NCI-H2107 treated with DMSO at 0.1 percent for 48 hours (cell line): Measurements from ENCODE around the gene EVL.

Experiments used
- DNase-seq: peaks from one replicate; lab custom pipeline; 2025; ENCODE audit not compliant: unreplicated experiment; lab: John Stamatoyannopoulos, UW

Gene EVL

DNA sequence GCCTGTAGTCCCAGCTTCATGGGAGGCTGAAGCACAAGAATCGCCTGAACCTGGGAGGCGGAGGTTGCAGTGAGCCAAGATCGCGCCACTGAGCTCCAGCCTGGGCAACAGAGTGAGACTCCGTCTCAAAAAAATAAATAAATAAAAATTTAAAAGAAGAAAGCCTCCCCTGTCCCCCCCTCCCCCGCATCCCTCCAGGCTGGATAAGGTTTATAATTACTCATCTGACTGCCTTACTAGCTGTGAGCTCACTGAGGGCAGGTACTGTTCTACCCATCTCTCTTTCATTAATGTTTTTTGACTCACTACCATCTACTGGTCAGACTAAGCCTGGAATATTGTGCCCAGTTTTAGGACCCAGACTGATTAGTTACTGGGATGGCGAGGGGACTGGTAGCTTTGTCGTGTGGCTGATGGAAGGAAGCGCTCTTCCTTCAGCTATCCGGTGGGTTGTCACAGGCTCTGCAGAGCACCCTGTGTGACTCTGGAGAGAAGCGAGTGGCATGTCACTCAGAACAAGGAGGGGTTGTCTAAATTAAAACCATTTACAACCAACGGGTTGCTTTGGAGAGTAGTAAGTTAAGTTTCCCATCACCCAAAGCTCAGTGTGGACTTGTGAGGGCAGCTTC lies 16.9 kb downstream of the EVL start:
- DNase-seq: no peak

DNA sequence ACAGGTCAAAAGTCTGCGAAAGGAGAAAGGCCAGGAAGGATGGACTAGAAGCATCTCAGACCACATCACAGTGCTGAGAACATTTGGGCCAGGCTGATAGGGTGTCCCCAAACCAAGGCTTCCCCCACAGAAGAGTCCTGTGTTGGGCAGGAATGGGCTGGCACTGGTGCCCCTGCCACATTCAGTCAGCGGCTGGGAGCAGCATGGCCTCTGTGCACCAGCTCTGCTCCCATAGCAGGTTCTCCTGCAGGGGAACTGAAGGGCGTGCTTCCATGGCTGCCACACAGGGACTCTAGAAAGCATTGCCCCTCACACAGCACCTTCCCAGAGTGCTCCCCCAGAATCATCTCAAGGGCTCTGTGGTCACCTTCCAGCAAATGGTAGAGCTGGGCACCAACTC lies 17.5 kb downstream of the EVL start:
- DNase-seq: no peak

DNA sequence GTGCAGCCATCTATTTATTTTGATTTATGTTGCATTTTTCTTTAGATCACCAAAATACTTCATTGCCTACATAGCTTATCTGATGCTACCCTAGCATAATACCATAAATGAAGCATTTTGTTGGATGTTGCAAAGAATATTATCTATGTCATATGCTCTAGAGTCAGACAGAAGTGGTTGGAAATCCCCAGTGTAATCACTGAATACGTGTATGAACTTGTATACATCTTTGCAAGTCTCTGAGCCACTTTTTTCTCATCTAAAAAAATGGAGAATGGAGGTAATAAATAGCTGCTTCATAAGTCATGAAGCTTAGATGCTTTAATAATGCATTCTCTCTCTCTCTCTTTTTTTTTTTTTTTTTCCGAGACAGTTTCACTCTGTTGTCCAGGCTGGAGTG lies 18.5 kb downstream of the EVL start:
- no peak for DNase-seq

DNA sequence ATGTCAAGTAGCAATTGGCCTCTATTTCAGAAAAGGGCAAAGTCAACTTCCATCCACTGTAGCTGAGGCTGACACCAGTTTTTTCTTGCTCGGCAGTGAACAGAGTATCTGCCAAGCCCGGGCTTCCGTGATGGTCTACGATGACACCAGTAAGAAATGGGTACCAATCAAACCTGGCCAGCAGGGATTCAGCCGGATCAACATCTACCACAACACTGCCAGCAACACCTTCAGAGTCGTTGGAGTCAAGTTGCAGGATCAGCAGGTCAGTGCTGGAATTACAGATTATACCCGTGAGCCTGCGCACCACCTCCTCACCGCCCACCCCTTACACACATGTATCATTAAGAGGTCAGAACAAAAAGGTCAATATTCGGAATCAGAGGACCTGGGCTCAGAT lies 19.4 kb downstream of the EVL start:
- DNase-seq: no peak

DNA sequence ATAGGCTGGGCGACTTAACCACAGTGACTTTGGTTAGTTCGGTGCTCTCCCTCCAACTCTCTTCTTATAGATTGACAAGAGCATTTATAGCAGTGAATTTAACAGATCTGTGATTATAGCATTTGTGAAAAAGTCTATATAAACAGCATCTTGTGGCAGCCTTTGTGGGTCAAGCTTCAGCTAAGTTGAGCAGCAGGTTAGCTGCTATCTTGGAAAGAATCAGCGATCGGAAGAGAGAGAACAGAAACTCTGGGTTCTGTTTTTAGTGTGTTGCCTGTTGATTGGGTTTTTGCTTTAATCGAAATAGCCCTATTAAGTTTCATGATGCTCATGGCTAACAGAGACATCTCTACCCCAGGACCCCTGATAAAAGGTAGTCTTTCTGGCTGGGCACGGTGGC lies 20.2 kb downstream of the EVL start:
- no peak for DNase-seq

DNA sequence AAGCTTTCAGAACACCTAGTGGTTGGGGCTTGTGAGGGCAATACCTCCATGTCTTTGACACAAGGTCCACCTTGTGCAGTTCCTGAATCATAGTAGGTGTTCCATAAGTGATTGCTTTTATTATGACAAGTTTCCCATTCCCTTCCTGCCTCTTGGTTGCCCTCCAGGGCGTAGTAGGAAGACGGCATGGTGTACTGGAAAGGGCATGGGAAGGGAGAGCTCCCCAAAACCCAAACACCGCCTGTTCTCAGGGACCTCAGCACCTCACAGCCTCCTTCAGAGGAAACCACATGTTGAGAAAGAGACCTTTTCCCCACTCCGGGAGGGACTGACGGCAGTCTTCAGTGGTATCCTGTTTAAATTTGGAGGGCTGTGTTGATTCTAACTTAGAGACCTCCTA lies 21.1 kb downstream of the EVL start:
- DNase-seq: no peak

DNA sequence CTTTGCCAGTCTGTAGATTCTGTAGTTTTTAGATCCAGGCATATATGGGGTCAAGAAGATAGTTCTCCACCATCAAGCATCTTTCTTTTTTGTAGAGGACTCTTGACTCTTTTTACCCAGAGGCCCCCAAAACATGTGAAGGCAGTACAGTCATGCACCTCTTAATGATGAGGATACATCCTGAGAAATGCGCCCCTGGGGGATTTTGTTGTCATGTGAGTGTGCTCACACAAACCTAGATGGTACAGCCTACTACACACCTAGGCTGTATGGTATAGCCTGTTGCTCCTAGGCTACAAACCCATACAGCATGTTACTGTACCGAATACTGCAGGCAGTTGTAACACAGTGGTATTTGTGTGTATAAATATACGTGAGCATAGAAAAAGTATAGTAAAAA lies 23.0 kb downstream of the EVL start:
- DNase-seq: no peak

DNA sequence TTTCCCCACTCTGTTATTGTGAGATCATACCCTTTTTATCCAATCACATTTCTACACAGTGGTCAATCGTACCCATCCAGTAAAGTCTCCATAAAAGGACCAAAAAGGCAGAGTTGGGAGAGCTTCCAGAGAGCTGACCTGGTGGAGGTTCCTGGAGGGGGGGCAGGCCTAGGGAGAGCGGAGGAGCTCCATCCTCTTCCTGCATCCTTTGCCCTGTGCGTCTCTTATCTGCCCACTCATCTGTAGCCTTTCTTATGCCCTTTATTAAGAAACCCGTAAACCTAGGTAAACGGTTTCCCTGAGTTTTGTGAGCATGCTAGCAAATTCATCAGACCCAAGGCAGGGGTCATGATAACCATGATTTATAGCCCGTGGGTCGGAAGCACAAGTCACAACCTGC lies 26.2 kb downstream of the EVL start:
- DNase-seq: no peak

DNA sequence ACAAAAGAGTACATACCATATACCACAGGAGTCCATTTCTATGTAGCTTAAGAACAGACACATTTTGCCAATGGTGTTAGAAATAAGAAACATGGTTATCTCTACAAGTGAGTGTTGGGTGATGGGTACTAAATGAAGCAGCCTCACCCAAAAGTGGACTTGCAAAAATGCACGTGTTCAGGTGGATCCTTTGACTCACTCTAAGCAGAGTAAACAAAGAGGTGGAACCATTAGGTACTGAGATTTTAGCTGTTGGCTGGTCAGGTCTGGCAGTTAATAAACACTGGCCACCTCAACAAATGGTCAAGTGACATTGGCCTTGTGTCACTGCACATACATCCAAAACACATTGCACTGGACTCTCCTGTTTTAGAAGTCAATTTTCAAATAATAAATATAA lies 27.6 kb downstream of the EVL start:
- DNase-seq: no peak

DNA sequence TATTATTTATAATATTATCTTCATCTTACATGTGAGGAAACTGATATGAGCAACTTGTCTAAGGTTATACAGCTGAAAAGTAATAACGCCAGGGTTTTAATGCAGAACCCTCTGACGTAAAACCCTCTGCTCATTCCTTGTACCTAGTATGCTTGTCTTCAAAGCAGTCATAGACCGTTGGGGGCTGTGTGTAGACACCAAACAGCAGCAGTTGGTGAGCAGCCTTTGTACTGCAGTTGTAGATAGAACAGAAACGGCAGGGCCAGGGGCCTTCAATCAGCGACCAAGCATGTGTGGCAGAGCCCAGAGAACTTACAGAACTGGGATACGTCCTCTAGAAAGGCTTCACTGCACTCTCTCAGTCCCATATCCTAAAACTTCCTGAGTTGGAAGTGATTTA lies 28.1 kb downstream of the EVL start:
- no peak for DNase-seq

DNA sequence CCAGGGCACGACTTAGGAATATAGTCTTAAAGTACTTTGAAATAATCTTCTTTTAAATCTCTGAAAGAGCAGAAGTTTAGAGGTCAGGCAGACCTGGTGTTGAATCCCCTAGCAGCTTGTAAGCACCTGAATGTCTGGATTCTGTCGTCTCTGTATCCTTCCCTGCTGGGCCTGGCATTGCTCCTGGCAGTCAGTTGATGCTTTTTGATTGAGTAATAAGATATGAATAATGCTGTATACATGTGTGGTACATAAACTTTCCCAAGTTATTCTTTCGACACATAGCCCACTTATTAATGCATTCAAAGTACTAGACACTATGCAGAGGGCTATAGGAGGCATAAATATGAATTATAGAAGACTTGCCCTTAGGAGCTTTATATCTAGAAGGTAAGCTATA lies 31.4 kb downstream of the EVL start:
- DNase-seq: no peak

DNA sequence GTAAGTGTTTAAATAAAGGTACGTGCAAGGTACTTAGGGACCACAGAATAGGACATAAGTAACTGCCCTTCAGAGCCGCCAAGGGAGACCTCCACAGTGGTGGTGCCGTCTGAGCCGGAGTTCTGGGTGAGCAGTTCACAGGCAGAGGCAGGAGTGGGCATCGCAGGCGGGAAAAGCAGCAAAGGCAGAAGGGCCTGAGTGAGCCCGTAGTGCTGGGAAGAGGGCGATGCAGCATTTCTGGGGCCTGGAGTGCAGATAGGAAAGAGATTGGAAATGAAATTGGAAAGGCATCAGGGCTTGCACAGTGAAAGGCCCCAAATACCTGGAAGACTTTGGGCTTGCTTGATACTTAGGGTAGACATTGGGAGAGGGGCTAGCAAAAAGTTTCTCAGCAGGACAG lies 32.9 kb downstream of the EVL start:
- DNase-seq: no peak

DNA sequence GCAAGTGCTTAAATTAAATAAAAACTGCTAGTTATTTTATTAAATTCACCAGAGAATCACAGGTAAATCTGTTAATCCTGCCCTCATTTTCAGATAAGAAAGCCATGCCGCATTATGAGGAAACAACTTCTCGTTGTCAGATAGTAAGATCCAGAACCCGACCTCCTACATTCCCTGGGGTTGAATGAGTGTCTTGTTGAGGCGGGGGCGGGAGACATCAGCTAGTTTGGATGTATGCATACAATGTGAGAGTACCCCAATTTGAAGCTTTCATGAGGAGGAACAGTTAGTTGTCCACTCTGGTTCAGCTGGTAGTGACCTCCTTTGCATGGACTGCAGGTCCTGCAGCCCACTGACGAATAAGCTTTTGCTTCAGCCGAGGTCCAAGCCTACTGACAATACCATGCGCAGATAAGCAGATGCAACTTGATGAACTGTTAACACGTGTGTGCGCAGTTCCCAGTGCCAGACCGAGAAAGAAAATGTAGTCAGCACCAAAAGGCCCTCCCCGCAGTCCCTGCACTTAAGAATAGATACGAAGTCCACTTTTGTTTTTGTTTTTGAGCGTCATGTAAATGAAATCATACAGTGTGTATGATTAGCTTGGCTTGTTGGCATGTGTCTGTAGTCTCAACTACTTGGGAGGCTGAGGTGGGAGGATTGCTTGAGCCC lies 34.9 kb downstream of the EVL start:
- DNase-seq: no peak

DNA sequence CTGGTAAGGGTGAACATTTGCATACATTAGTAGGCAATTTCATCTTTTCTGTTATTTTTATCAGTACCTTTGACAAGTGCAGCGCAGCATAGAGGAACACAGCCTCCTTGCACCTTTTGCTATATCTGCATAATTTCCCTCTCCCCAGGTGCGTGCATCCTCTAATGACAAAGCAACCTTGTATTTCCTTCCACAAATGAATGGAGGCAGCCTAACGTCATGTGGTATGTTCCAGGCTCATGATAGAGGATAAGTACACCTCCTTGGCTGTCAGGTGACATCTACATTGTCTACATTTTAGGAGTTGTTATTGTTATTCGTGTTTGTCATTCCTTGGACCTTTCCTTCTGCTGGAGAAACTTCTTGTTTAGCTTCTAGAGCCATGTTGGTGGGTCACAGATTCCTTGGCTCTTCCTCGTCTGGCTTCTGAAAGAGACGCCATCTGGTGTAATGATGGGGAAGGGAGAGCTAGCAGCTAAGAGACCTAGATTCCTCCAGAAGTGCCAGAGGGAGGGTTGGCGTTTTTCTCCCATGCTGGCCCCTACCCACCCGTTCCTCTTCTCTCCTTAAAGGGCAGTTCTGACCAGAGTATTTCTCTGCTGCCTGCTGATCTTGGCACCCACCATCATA lies 37.0 kb downstream of the EVL start:
- DNase-seq: no peak

DNA sequence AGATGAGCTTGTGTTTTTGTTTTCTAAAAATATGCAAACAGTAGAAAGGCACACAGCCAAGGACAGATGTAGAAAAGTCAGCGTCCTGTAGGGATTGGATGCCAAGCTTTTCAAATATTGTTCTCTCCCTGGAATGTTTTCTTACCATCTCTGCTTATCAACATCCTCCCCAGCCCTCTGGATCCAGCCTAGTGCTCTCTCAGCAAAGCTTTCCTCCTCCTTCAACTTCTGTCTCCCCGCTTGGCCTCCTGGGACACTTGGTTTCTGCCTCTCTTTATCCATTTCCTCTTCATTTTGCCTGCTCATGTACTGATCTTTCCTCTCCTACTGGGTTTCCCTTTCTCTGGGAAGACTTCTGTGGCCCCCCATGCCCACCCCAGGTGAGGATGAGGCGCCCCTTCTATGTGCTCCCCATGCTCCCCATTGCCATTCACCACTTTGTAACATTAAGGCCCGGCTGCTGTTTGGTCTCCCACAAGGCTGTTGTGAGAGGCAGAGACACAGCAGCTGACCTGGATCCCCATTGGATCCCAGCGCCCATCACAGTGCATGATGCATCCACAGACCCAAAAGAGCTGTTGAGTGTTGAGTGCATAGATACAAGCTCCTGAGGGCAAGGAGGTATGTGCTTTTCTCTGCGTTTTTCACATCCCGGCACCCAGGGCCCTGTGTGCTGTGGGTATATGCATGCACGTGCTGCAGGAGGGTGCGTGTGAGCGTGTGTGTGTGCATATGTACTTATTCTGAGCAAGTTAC lies 38.2 kb downstream of the EVL start:
- DNase-seq: no peak

DNA sequence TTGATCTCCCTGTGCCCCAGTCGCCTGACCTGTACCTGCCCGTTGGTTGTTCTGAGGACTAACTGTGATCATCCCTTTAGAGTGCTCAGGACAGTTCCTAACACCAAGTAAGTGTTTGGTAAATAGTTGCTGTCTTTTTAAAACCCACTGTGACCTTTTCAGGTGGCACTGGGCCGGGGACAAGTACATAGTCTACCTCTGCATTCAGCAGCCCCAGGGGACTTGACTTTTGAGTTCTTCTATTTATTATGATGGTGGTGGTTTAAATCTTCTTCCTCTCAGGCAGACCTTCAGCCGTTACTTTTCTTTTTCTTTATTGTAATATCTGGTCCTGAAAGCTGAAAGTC lies 38.8 kb downstream of the EVL start:
- DNase-seq: no peak

DNA sequence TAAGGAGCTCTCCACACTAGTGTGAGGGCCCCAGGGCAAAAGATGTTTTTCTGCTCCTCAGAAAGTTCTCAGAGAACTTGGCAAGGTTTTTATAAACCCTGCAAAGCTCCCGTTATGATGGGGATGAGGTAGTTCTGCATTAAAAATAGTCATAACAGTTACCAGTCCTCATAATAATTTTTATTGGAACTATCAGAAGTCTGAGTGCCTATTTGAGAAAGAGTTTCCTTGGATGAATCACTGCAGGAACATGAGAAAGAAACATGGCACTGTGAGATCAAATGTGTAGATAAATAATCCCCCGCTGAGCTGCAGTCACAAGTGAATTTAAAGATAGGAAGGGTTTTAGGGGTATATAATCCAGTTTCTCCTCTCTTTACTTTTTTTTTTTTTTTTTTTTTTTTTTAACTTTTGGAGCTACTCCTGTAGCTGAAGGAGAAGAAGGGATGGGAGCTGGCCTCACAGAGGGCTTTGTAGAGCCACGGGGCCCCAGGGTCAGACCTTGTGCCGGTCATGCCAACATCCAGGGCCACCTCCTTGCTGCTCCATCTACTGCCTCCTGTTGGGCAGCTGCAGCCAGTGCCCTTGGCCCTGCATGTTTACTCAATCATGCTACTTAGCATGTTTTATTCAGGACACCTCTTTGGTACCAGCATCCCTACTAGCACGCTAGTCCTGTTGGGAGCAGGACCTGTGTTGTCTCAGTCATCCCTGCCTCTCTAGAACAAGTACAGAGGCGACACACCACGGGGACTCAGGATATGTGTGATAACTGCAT lies 39.5 kb downstream of the EVL start:
- DNase-seq: no peak

DNA sequence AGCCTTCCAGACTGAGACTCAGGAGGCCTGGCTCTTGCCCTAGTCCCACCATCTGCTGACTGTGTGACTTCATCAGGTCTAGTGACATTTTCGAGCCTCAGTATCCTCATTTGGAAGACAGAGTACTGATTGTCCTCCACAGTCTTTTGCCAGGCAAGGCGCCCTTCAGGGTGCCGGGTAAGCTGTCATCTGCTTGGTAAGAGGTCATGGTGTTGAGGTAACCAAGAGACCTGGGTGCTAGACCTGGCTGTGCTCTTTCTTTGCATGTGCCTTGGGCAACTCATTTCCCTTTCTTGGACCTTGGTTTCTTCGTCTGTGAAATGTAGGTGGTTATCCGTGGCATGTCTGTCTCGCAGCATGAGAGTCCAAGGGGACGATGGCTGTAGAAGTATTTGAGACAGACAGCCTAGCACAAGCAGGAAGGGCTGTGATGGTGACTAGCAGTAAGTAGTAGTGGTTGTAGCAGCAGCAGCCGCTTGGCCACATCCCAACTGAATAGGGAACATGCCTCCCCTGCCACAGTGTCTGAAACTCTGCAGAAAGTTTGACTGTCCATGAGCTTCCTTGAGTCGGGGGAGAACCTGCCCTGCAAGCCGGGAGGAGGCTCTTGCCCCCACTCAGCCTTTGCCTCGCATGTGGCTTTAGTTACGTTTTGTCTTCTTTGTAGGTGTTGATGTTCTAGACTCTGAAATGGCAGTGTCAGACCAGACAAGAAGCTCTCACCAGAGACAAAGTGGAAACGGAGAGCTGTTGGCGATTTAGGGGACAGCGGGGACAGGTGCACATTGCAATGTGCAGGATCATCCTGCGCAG lies 40.3 kb downstream of the EVL start:
- no peak for DNase-seq

DNA sequence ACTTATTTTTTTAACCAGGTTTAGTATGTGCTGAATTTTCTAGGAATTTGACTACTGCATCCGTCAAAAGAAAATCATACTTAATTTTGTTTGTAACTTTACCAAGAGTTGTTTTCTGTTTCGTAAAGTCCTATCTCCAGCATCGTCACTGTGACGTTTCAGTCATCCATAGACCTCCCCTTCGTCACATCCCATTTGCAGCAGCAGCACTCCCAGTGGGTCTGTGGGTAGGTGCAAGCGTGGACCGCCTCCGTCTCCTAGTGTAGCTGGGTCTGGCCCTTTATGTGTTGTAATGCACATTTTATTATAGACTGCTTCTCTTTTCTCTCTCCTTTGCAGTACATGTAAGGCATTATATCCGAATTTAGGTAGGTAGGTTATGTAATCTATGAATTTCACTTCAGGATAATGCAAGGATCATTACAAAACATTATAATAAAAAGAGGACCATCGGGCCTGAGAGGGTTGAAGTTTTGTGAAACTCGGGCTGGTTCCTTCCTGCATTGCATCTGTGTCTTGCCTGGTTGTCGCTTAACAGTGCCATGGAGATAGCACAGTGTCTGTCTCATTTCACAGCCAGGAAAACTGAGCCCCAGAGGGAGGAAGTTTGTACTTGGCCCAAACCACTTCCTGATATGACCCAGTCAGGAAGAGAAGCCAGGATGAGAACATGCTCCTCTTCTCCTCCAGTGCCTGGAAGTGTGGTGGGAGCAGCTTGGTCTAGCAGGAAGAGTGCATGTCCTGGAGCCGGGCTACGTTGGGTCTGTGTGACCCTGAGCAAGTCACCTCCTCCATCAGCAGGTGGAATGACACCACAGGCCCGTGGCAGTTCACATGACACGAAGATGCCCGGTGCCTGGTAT lies 41.3 kb downstream of the EVL start:
- no peak for DNase-seq

DNA sequence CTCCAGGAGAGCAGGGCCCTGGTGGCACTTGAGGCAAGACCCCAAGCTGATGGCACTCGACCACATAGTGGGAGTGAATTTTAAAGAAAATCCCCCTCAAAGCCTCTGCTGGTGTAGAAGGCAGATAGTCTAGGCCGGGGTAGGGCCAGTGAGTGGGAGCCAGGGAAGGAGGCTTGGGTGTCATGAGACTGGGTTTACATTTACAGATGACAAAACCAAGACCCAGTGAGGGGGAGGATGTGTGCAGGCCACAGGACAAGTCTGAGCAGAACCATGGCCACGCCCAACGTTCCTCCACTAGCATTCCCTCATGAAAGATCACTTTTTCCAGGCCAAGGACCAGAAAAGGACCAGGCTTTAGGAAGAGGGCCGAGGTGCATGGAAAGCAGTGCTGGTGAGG lies 42.0 kb downstream of the EVL start:
- no peak for DNase-seq
